ENCODE data around the gene MTERF2.

DNA sequence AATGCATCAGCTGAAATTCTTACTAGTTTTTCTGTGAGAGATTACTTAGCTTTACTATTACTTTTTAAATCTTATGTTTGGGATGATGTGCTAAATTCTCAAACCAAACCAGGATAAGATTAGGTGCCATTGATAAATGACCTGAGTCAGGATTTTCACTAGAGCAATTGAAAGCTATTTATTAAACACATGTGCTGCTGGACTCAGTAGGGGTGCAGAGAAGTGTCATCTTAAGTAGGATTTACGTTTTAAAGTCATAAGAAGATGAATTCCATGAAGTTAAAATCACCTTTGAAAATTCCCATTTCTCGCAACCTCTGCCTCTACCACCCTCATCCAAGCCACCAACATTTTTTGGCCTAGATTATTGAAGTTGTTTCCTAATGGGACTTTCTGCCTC lies 22.4 kb downstream of the MTERF2 start:
- TF ChIP-seq, protein P1, sequence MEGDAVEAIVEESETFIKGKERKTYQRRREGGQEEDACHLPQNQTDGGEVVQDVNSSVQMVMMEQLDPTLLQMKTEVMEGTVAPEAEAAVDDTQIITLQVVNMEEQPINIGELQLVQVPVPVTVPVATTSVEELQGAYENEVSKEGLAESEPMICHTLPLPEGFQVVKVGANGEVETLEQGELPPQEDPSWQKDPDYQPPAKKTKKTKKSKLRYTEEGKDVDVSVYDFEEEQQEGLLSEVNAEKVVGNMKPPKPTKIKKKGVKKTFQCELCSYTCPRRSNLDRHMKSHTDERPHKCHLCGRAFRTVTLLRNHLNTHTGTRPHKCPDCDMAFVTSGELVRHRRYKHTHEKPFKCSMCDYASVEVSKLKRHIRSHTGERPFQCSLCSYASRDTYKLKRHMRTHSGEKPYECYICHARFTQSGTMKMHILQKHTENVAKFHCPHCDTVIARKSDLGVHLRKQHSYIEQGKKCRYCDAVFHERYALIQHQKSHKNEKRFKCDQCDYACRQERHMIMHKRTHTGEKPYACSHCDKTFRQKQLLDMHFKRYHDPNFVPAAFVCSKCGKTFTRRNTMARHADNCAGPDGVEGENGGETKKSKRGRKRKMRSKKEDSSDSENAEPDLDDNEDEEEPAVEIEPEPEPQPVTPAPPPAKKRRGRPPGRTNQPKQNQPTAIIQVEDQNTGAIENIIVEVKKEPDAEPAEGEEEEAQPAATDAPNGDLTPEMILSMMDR (IDR thresholded peaks at IDR 0.05; ENCODE audit: low read depth, low read length, poor library complexity, severe bottlenecking): no peak
- TF ChIP-seq EZH2phosphoT487 (IDR thresholded peaks at IDR 0.05; ENCODE audit: borderline replicate concordance, low read length): no peak

Data from DOHH2 (cell line).